A204.1 (cell line): ENCODE data around the gene USB1.

Source experiments
- FAIRE-seq: peaks from 2 replicates; lab custom pipeline; 2012; peaks lifted over from hg19 to GRCh38; lab: Jason Lieb, UNC

Gene USB1

GRCh38 chr16:58049232-58050185 lies 48.3 kb downstream of the USB1 start:
- FAIRE-seq = no peak

- no peak for FAIRE-seq
Measured at GRCh38 chr16:58051296-58051695, 50.1 kb downstream of the USB1 start.

DNA sequence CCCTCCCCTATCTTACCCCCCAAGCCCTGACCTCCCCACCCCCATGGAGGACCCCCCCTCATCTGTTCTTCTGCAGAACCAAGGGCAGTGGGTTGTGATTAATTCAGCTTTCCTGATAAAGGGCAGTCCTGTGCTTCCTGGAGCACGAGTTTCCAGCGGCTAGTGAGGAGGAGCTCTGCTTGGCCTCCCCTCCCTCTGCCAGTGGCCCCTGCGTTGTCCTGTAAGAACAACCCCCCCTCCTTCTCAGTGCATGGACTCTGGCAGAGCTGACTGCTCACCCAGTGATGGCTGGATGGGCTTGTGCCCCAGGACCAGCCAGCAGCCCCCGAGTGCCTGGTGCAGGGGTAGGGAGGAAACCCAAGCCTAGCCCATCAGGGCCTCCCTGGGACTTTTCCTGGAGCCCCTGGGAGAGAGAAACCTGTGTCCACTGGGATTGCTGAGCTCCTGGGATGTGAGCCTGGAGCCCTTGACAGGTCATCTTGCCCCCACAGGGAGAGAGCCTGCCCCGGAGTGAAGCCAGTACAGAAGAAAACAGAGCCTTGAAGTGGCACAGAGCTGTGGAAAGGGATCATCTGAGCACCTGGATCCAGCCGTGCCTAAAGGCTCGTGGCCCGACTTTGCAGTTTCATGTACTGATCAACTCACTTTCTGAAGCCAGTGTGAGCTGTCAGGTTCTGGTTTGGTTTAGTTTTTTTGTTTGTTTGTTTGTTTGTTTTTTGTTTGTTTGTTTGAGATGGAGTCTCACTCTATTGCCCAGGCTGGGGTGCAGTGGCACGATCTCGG lies 50.8 kb downstream of the USB1 start:
- no peak for FAIRE-seq

- no peak for FAIRE-seq
Measured at GRCh38 chr16:58053682-58054005, 52.4 kb downstream of the USB1 start.

GRCh38 chr16:58054289-58054688 lies 53.1 kb downstream of the USB1 start:
- FAIRE-seq = no peak

DNA sequence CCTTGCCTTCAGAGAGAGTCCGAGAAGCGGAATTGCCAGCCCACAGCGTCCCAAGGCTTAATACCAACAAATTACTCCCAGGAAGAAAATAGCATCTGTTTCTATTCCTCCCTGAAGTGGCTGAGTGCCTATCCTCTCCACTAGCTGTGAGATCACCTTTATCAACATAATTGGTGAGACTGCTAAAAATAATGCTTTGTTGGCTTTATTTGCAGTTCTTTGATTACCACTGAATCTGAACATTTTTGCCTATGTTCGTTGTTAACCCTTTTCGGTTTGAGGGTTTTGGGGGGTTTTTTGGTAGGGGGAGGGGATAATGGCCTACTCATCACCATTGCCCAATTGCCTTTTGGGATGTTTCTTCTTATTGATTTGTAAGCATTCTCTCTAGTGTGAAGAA lies 55.4 kb downstream of the USB1 start:
- FAIRE-seq = no peak

- FAIRE-seq = no peak
Measured at GRCh38 chr16:58057121-58057520, 55.9 kb downstream of the USB1 start.

- FAIRE-seq = no peak
Measured at GRCh38 chr16:58057784-58058183, 56.6 kb downstream of the USB1 start.

- no peak for FAIRE-seq
Measured at GRCh38 chr16:58062821-58063220, 61.6 kb downstream of the USB1 start.

GRCh38 chr16:58063377-58064076 lies 62.3 kb downstream of the USB1 start:
- FAIRE-seq = no peak

DNA sequence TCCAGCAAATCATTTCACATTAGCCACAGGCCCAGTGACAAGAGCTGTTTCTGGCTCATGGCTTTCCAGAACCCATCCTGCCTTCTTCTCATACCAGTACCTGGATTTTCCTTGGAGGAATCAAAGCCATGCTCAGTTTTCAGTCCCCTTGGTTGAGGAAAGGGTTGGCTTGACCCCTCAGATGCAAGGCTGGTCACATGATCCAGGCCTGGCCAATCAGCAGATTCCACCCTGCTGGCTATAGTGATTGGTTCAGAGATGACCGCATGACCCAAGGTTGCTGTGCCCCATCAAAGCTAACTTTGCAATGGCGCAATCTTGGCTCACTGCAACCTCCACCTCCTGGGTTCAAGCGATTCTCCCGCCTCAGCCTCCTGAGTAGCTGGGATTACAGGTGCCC lies 69.4 kb downstream of the USB1 start:
- no peak for FAIRE-seq
